OCI-LY1 (cell line): ENCODE data around the gene PIR.

Experiments
- H2AFZ ChIP-seq: fragments of 200-600 bp; sonication (generic), shearing (Covaris generic); 2 replicates; pipeline ENCODE4 v1.6.0; 2014; ENCODE audit warnings: antibody characterized with exemption, mild to moderate bottlenecking, low read length
- H3F3A ChIP-seq: fragments of 200-600 bp; sonication (generic), shearing (Covaris generic); 2 replicates; pipeline ENCODE4 v1.6.0; 2014; ENCODE audit warnings: mild to moderate bottlenecking, antibody characterized with exemption, low read length, moderate library complexity; ENCODE audit not compliant: insufficient read depth
- H3K27ac ChIP-seq: fragments of 200-600 bp; sonication (generic); 2 replicates; pipeline ENCODE4 v1.5.1; 2014; ENCODE audit warnings: low read length, mixed run types, mild to moderate bottlenecking, low read depth; ENCODE audit not compliant: poor library complexity, severe bottlenecking
- H3K27me3 ChIP-seq: fragments of 200-600 bp; sonication (generic); 2 replicates; pipeline ENCODE4 v1.6.0; 2014; ENCODE audit warnings: antibody characterized with exemption, mild to moderate bottlenecking, low read length, moderate library complexity; ENCODE audit not compliant: insufficient read depth
- H3K36me3 ChIP-seq: fragments of 200-600 bp; sonication (generic); 2 replicates; pipeline ENCODE4 v1.6.1; 2014; ENCODE audit warnings: mild to moderate bottlenecking, antibody characterized with exemption, low read length, moderate library complexity, mixed read lengths; ENCODE audit not compliant: insufficient read depth
- H3K4me1 ChIP-seq: fragments of 200-600 bp; sonication (generic); 2 replicates; pipeline ENCODE4 v1.5.1; 2014; ENCODE audit warnings: mild to moderate bottlenecking, low read length, moderate library complexity; ENCODE audit not compliant: insufficient read depth, severe bottlenecking
- H3K4me2 ChIP-seq: fragments of 200-600 bp; sonication (generic), shearing (Covaris generic); 2 replicates; pipeline ENCODE4 v1.6.1; 2014; ENCODE audit warnings: low read length
- H3K4me3 ChIP-seq: fragments of 200-600 bp; sonication (generic); 2 replicates; pipeline ENCODE4 v1.5.1; 2014; ENCODE audit warnings: low read length, low read depth, mild to moderate bottlenecking, mixed read lengths; ENCODE audit not compliant: poor library complexity, severe bottlenecking
- H3K79me2 ChIP-seq: fragments of 200-600 bp; shearing (Covaris generic); 2 replicates; pipeline ENCODE4 v1.6.1; 2016; ENCODE audit warnings: mixed run types, low read length, mixed read lengths; ENCODE audit not compliant: insufficient read depth
- H3K9ac ChIP-seq: fragments of 200-600 bp; sonication (generic), shearing (Covaris generic); 2 replicates; pipeline ENCODE4 v1.6.1; 2014; ENCODE audit warnings: mild to moderate bottlenecking, low read length, mixed read lengths
- H3K9me2 ChIP-seq: fragments of 200-600 bp; sonication (generic), shearing (Covaris generic); 2 replicates; pipeline ENCODE4 v1.6.1; 2014; ENCODE audit warnings: low read depth, mild to moderate bottlenecking, low read length, mixed read lengths
- H3K9me3 ChIP-seq: fragments of 200-600 bp; shearing (Covaris generic); 2 replicates; pipeline ENCODE4 v1.6.1; 2014; ENCODE audit warnings: low read length, mixed read lengths
- H4K20me1 ChIP-seq: fragments of 200-600 bp; sonication (generic), shearing (Covaris generic); 2 replicates; pipeline ENCODE4 v1.6.0; 2016; ENCODE audit warnings: mild to moderate bottlenecking, low read length; ENCODE audit not compliant: insufficient read depth
- CTCF ChIP-seq: fragments of 200-600 bp; sonication (generic), shearing (Covaris generic); IDR thresholded peaks from 2 replicates; pipeline ENCODE4 v1.5.1; 2017; ENCODE audit warnings: mild to moderate bottlenecking, antibody characterized with exemption, low read length, moderate library complexity, mixed read lengths
- EZH2 ChIP-seq: fragments of 200-600 bp; sonication (generic), shearing (Covaris generic); IDR thresholded peaks from 2 replicates; pipeline ENCODE4 v1.8.0; 2017; ENCODE audit warnings: borderline replicate concordance, mixed run types, mild to moderate bottlenecking, antibody characterized with exemption, low read length, moderate library complexity, mixed read lengths

Gene PIR

GRCh38 chrX:15418041-15418706 is 75.0 kb downstream of the PIR start:
- no peak overlapping the region for H3K9ac ChIP-seq
- no peak overlapping the region for H2AFZ ChIP-seq
- H3K4me3 ChIP-seq = no peak overlapping the region
- no peaks in the 10 kb centered on the region for H3K9me2 ChIP-seq
- TF ChIP-seq CTCF (no peak), EZH2 (no peak)
- no peaks in the 10 kb centered on the region for H3F3A ChIP-seq
- H3K36me3 ChIP-seq = no peaks in the 10 kb centered on the region
- no peaks in the 10 kb centered on the region for H3K27me3 ChIP-seq
- H3K4me1 ChIP-seq = no peaks in the 10 kb centered on the region
- H3K79me2 ChIP-seq = no peaks in the 10 kb centered on the region
- H4K20me1 ChIP-seq = no peaks in the 10 kb centered on the region
- H3K27ac ChIP-seq = no peak overlapping the region
- no peaks in the 10 kb centered on the region for H3K9me3 ChIP-seq
- no peak overlapping the region for H3K4me2 ChIP-seq

- no peaks in the 10 kb centered on the region for H3K27me3 ChIP-seq
- no peaks in the 10 kb centered on the region for H4K20me1 ChIP-seq
- TF ChIP-seq CTCF (no peak), EZH2 (no peak)
- H3K9me3 ChIP-seq = no peaks in the 10 kb centered on the region
- no peak overlapping the region for H3K9ac ChIP-seq
- H3F3A ChIP-seq = no peaks in the 10 kb centered on the region
- no peaks in the 10 kb centered on the region for H3K79me2 ChIP-seq
- H3K36me3 ChIP-seq = no peaks in the 10 kb centered on the region
- no peak overlapping the region for H3K4me3 ChIP-seq
- no peak overlapping the region for H3K27ac ChIP-seq
- no peak overlapping the region for H3K4me2 ChIP-seq
- H3K4me1 ChIP-seq = no peaks in the 10 kb centered on the region
- H3K9me2 ChIP-seq = no peaks in the 10 kb centered on the region
- H2AFZ ChIP-seq = no peak overlapping the region
These were observed 76.8 kb downstream of the PIR start for GRCh38 chrX:15416133-15416993.

GRCh38 chrX:15413101-15413500 is 80.0 kb downstream of the PIR start:
- H3K4me2 ChIP-seq = no peak overlapping the region
- H3K9ac ChIP-seq = no peak overlapping the region
- no peaks in the 10 kb centered on the region for H3K27me3 ChIP-seq
- H3K36me3 ChIP-seq = no peaks in the 10 kb centered on the region
- H4K20me1 ChIP-seq = no peaks in the 10 kb centered on the region
- TF ChIP-seq CTCF = no peak
- H3K4me1 ChIP-seq = no peaks in the 10 kb centered on the region
- H2AFZ ChIP-seq = no peak overlapping the region
- no peaks in the 10 kb centered on the region for H3F3A ChIP-seq
- no peaks in the 10 kb centered on the region for H3K9me2 ChIP-seq
- H3K79me2 ChIP-seq = no peaks in the 10 kb centered on the region
- no peak overlapping the region for H3K4me3 ChIP-seq
- no peaks in the 10 kb centered on the region for H3K9me3 ChIP-seq
- no peak overlapping the region for H3K27ac ChIP-seq
